Keratinocyte (primary cell): ENCODE data around the gene VRTN. TPM values are rescaled to one million over a fixed set of nuclear protein-coding genes. Genes with fewer than 3 reads are reported as not detected.
A peak's percentile ranks its signal among the peaks of the same experiment; 100 is the strongest.

ENCODE experiments used
- DNase-seq: peaks from one replicate; pipeline ENCODE4 v3.0.0-alpha.2; 2011; ENCODE audit warnings: low read depth, missing footprints, low spot score
- FAIRE-seq: peaks from 2 replicates; lab custom pipeline; 2011; peaks lifted over from hg19 to GRCh38; lab: Jason Lieb, UNC
- H2AFZ ChIP-seq: 2 replicates; pipeline ENCODE4 v1.6.0; 2012; ENCODE audit warnings: low read length, control low read depth, inconsistent platforms; ENCODE audit not compliant: control insufficient read depth
- H3K27ac ChIP-seq: 2 replicates; pipeline ENCODE4 v1.5.1; 2011; ENCODE audit warnings: low read length; ENCODE audit not compliant: control insufficient read depth, insufficient read depth
- H3K27me3 ChIP-seq: 3 replicates; pipeline ENCODE4 v1.6.0; 2011; ENCODE audit warnings: low read length; ENCODE audit not compliant: control insufficient read depth, insufficient read depth; ENCODE audit errors: extremely low read depth
- H3K36me3 ChIP-seq, 2 experiments: 2 replicates in 1 of 2; 3 replicates in 1 of 2; pipeline ENCODE4 v1.5.1; 2011; ENCODE audit warnings: low read length in 2 of 2, mild to moderate bottlenecking in 1 of 2; ENCODE audit not compliant: control insufficient read depth in 2 of 2, insufficient read depth in 2 of 2; ENCODE audit errors: extremely low read depth in 1 of 2
- H3K4me1 ChIP-seq: 3 replicates; pipeline ENCODE4 v1.5.1; 2011; ENCODE audit warnings: low read length; ENCODE audit not compliant: control insufficient read depth, insufficient read depth; ENCODE audit errors: extremely low read depth
- H3K4me2 ChIP-seq: 3 replicates; pipeline ENCODE4 v1.6.0; 2011; ENCODE audit warnings: low read depth, low read length; ENCODE audit not compliant: control insufficient read depth, insufficient read depth; ENCODE audit errors: extremely low read depth
- H3K4me3 ChIP-seq, 3 experiments: fragments of 200-600 bp in 1 of 3; sonication (generic) in 1 of 3; 2 replicates in 2 of 3; 3 replicates in 1 of 3; pipeline ENCODE4 v1.5.1; 2011 to 2016; ENCODE audit warnings: low read length in 3 of 3, mild to moderate bottlenecking in 3 of 3, control low read depth in 2 of 3, inconsistent platforms in 1 of 3, low read depth in 1 of 3, mixed read lengths in 1 of 3, mixed run types in 1 of 3, moderate library complexity in 1 of 3; ENCODE audit not compliant: control insufficient read depth in 2 of 3, insufficient read depth in 2 of 3; ENCODE audit errors: extremely low read depth in 1 of 3
- H3K79me2 ChIP-seq: 2 replicates; pipeline ENCODE4 v1.6.0; 2012; ENCODE audit warnings: low read length; ENCODE audit not compliant: control insufficient read depth, insufficient read depth
- H3K9ac ChIP-seq: 3 replicates; pipeline ENCODE4 v1.6.0; 2011; ENCODE audit warnings: low read length; ENCODE audit not compliant: control insufficient read depth, insufficient read depth; ENCODE audit errors: extremely low read depth
- H3K9me1 ChIP-seq: 3 replicates; pipeline ENCODE4 v1.6.0; 2011; ENCODE audit warnings: low read length; ENCODE audit not compliant: control insufficient read depth, insufficient read depth; ENCODE audit errors: extremely low read depth
- H3K9me3 ChIP-seq: 2 replicates; pipeline ENCODE4 v1.5.1; 2012; ENCODE audit warnings: low read depth, low read length; ENCODE audit not compliant: control insufficient read depth
- H4K20me1 ChIP-seq: 3 replicates; pipeline ENCODE4 v1.6.0; 2011; ENCODE audit warnings: low read length; ENCODE audit not compliant: control insufficient read depth, insufficient read depth; ENCODE audit errors: extremely low read depth
- CTCF ChIP-seq, 3 experiments: IDR thresholded peaks in 1 of 3; conservative IDR thresholded peaks in 1 of 3; optimal IDR thresholded peaks in 1 of 3; 2 replicates in 2 of 3; 3 replicates in 1 of 3; pipeline versions ENCODE3 to v1.5.1; 2011; ENCODE audit warnings: low read length in 3 of 3, mild to moderate bottlenecking in 3 of 3, moderate library complexity in 2 of 3, control low read depth in 1 of 3, inconsistent platforms in 1 of 3; ENCODE audit not compliant: insufficient read depth in 2 of 3; ENCODE audit errors: extremely low read depth in 1 of 3
- EZH2 ChIP-seq: IDR thresholded peaks from one replicate; pipeline ENCODE4 v1.6.1; 2012; ENCODE audit warnings: inconsistent platforms, mild to moderate bottlenecking, low read length, moderate library complexity
- dilution Hi-C: fragments of 300-500 bp; cut with MboI; formaldehyde crosslinking; loops from one replicate; pipeline ENCODE4 v1.7.0; 2020; ENCODE audit warnings: low sequenced_read_pairs; ENCODE audit not compliant: extremely low pct_ligation_motif_present
- polyA plus RNA-seq, 5 experiments: library from polyadenylated mRNA; depleted of rRNA in 3 of 5; stranded (reverse) in 3 of 5; stranded (forward) in 1 of 5; unstranded in 1 of 5; fragments of >200 nt; gene quantifications; 1 replicate in 1 of 5; 2 replicates in 3 of 5; 3 replicates in 1 of 5; pipeline versions ENCODE4 v1.2.1 to v1.2.3, GENCODE V29; 2011 to 2012; ENCODE audit warnings: missing spikeins in 2 of 5, low read depth in 1 of 5, low replicate concordance in 1 of 5

VRTN gene
- polyA plus RNA-seq, 1 donor (not counting 4 experiments of a cell fraction or from before 2014, with no cell fraction given), result not detected

GRCh38 chr14:74402401-74403251, 54.4 kb downstream of the VRTN start:
- Histone ChIP-seq H3K36me3 (no peaks in the 10 kb centered on the region), H4K20me1 (no peaks in the 10 kb centered on the region), H3K4me2 (peak overlapping the region; percentile 46), H3K79me2 (no peaks in the 10 kb centered on the region), H3K27me3 (peaks cover 35% of the 10 kb centered on the region), H3K9me3 (no peaks in the 10 kb centered on the region), H3K9me1 (no peaks in the 10 kb centered on the region), H3K4me3 (no peak overlapping the region), H2AFZ (no peak overlapping the region), H3K9ac (no peak overlapping the region), H3K4me1 (peaks cover 9% of the 10 kb centered on the region), H3K27ac (no peak overlapping the region)
- FAIRE-seq (no peak), DNase-seq (no peak)
- dilution Hi-C loops, result no loop called here
- TF ChIP-seq EZH2 (no peak), CTCF (optimal IDR thresholded peaks at IDR 0.05 in 1 of 3, IDR thresholded peaks at IDR 0.05 in 1 of 3, conservative IDR thresholded peaks at IDR 0.05 in 1 of 3; ENCODE audit: extremely low read depth in 1 of 3, insufficient read depth in 2 of 3, low read length in 3 of 3) (no peak)

GRCh38 chr14:74403619-74404417, 55.5 kb downstream of the VRTN start:
- FAIRE-seq (no peak), DNase-seq (no peak)
- dilution Hi-C loops, result no loop called here
- no peak overlapping the region for H3K4me3 ChIP-seq
- TF ChIP-seq EZH2 (no peak), CTCF (optimal IDR thresholded peaks at IDR 0.05 in 1 of 3, IDR thresholded peaks at IDR 0.05 in 1 of 3, conservative IDR thresholded peaks at IDR 0.05 in 1 of 3; ENCODE audit: extremely low read depth in 1 of 3, insufficient read depth in 2 of 3, low read length in 3 of 3) (no peak)
- peaks cover 35% of the 10 kb centered on the region for H3K27me3 ChIP-seq
- no peak overlapping the region for H2AFZ ChIP-seq
- H3K4me2 ChIP-seq, result no peak overlapping the region
- H3K27ac ChIP-seq, result no peak overlapping the region
- no peaks in the 10 kb centered on the region for H4K20me1 ChIP-seq
- H3K36me3 ChIP-seq, result no peaks in the 10 kb centered on the region
- H3K9ac ChIP-seq, result no peak overlapping the region
- no peaks in the 10 kb centered on the region for H3K79me2 ChIP-seq
- H3K9me1 ChIP-seq, result no peaks in the 10 kb centered on the region
- H3K9me3 ChIP-seq, result no peaks in the 10 kb centered on the region
- peaks cover 9% of the 10 kb centered on the region for H3K4me1 ChIP-seq
